HG02840 (cell line): ENCODE data around the gene PCDHA7.
"Not testable (repeated sequence)": the region's sequence is repeated elsewhere in the genome, so short reads cannot be mapped to it uniquely, and the experiment has no call there.

ENCODE experiments used
- ATAC-seq: cut with Tn5 transposase; IDR thresholded peaks from one replicate; pipeline ENCODE4 v1.9.1; 2021; ENCODE audit warnings: mild to moderate bottlenecking, moderate library complexity, moderate number of reproducible peaks; ENCODE audit not compliant: unreplicated experiment, low FRiP score

PCDHA7 gene

GRCh38 chr5:140833993-140834392 lies at the start of gene PCDHA7:
Gene PCDHA7, plus strand, starts transcription at chr5:140834269. Its CDS starts 115 bp downstream, at chr5:140834384.
- no peak for ATAC-seq

GRCh38 chr5:140785905-140786686 lies 48.0 kb upstream of the PCDHA7 start, which contains the start of gene PCDHA1:
Gene PCDHA1, plus strand, starts transcription at chr5:140786140.
- no peak for ATAC-seq

GRCh38 chr5:140787422-140787821 lies 46.6 kb upstream of the PCDHA7 start:
- not testable (repeated sequence) for ATAC-seq

- ATAC-seq: not testable (repeated sequence)
Measured at GRCh38 chr5:140787849-140788504, 46.1 kb upstream of the PCDHA7 start.

GRCh38 chr5:140791089-140791488 lies 43.0 kb upstream of the PCDHA7 start:
- ATAC-seq: no peak

GRCh38 chr5:140794595-140795258 lies 39.3 kb upstream of the PCDHA7 start, which contains the start of gene PCDHA2:
Gene PCDHA2, plus strand, starts transcription at chr5:140794852.
- ATAC-seq: no peak

GRCh38 chr5:140795259-140795641 lies 38.8 kb upstream of the PCDHA7 start:
- ATAC-seq: no peak

GRCh38 chr5:140796072-140796717 lies 37.9 kb upstream of the PCDHA7 start:
- ATAC-seq: not testable (repeated sequence)

- ATAC-seq: no peak
Measured at GRCh38 chr5:140796718-140797095, 37.4 kb upstream of the PCDHA7 start.

- ATAC-seq: no peak
Measured at GRCh38 chr5:140800816-140801493, 33.1 kb upstream of the PCDHA7 start, which contains the start of gene PCDHA3. Gene PCDHA3, plus strand, starts transcription at chr5:140801057.

GRCh38 chr5:140801494-140801841 lies 32.6 kb upstream of the PCDHA7 start:
- ATAC-seq: no peak

GRCh38 chr5:140802381-140802780 lies 31.7 kb upstream of the PCDHA7 start:
- not testable (repeated sequence) for ATAC-seq

GRCh38 chr5:140802781-140803271 lies 31.2 kb upstream of the PCDHA7 start:
- ATAC-seq: no peak

- no peak for ATAC-seq
Measured at GRCh38 chr5:140806834-140807775, 27.0 kb upstream of the PCDHA7 start, which contains the start of gene PCDHA4. Gene PCDHA4, plus strand, starts transcription at chr5:140807068.

GRCh38 chr5:140808241-140808888 lies 25.7 kb upstream of the PCDHA7 start:
- ATAC-seq: not testable (repeated sequence)

- no peak for ATAC-seq
Measured at GRCh38 chr5:140808889-140809291, 25.2 kb upstream of the PCDHA7 start.

GRCh38 chr5:140821375-140822280 lies 12.4 kb upstream of the PCDHA7 start, which contains the start of gene PCDHA5:
Gene PCDHA5, plus strand, starts transcription at chr5:140821613.
- ATAC-seq: no peak
